ENCODE data around the gene CCDC38.

DNA sequence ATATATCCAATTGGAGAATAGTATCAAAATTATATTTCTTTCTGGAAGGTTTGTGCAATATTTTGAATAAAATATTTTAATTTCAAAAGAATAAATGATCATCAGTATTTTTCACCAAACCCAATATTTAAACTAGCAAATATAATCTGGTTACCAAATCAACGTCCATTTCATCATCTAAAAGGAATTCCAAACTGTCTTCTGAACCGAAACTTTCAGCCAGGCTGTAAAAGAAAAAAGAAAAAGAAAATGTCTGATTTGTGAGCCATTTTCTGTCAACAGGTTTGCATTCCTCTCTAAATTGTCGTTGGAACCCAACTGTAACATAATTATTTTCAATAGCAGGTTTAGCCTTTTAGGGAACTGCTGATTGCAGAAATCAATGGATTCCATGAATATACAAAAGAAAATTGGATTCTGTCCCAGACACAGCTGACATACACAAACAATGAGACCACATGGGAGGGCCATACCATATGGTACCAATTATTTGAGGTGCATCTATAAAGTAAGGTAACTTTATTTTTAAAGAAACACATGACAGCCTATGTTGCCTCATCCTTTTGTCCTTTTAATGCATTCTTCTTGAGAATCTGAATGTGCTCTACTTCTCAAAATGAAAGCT lies 61.0 kb downstream of the CCDC38 start:
- TF ChIP-seq, protein P1, sequence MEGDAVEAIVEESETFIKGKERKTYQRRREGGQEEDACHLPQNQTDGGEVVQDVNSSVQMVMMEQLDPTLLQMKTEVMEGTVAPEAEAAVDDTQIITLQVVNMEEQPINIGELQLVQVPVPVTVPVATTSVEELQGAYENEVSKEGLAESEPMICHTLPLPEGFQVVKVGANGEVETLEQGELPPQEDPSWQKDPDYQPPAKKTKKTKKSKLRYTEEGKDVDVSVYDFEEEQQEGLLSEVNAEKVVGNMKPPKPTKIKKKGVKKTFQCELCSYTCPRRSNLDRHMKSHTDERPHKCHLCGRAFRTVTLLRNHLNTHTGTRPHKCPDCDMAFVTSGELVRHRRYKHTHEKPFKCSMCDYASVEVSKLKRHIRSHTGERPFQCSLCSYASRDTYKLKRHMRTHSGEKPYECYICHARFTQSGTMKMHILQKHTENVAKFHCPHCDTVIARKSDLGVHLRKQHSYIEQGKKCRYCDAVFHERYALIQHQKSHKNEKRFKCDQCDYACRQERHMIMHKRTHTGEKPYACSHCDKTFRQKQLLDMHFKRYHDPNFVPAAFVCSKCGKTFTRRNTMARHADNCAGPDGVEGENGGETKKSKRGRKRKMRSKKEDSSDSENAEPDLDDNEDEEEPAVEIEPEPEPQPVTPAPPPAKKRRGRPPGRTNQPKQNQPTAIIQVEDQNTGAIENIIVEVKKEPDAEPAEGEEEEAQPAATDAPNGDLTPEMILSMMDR (IDR thresholded peaks at IDR 0.05; ENCODE audit: poor library complexity, severe bottlenecking) = no peak
- TF ChIP-seq POLR2AphosphoS5 (IDR thresholded peaks at IDR 0.05) = no peak
- TF ChIP-seq REST (IDR thresholded peaks at IDR 0.05; ENCODE audit: borderline replicate concordance) = no peak
- no peak for TF ChIP-seq EP300 (conservative IDR thresholded peaks at IDR 0.05; ENCODE audit: poor library complexity, severe bottlenecking)
- TF ChIP-seq EZH2 (IDR thresholded peaks at IDR 0.05; ENCODE audit: borderline replicate concordance, insufficient read depth, low read length, poor library complexity, severe bottlenecking) = no peak
- TF ChIP-seq TAF1 (IDR thresholded peaks at IDR 0.05; ENCODE audit: low read depth) = no peak

Data from neural cell (in vitro differentiated cells).